ENCODE results near the gene ITPR2.
"Not testable (repeated sequence)": the region's sequence is repeated elsewhere in the genome, so short reads cannot be mapped to it uniquely, and the experiment has no call there.

ITPR2 gene

DNA sequence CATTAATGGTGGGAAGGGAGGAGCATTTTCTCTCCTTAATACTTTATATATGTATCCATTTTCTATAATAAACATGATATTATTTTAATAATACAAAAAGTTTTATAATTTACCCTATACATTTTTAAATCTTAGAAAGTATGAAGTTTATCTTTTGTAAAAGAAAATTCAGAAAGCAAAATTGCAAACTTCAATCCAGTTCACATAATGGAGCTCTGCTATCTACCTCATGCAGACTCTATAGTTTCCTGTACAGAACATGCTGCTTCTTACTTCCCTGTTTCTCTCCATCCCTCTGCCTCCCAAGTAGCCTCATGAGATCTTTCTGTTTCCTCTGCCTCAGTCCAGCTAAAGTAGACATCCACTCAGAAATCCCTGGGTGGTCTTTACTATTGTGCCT lies 402.4 kb downstream of the ITPR2 start:
- not testable (repeated sequence) for DNase-seq

DNA sequence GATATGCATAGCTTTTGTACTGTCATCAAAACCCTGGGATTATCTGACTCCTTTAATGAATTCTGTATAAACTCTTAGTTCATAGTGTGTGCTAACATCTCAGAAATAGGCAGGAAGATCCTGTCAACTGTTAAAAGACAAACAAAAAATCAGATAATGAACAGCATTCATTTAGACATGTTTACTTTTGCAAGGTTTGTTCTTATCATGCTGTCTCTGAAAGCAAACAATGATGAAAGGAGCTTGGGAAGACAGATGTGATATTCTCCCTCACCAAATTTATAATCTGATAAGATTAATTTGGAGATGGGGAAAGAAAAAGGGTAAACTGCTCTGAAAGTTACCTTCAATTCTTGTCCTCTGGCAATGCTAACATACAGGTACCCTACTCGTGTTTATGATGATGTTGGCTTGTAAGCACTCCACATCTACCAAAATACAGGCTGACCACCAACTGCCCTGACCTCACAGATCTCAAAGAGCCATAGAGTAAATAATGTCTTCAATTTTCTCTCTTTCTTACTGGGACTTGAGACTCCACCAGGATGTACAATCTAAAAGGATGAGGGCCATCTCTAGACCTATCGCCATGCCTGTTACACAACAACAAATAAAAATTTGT lies 403.8 kb downstream of the ITPR2 start:
- DNase-seq, result no peak

DNA sequence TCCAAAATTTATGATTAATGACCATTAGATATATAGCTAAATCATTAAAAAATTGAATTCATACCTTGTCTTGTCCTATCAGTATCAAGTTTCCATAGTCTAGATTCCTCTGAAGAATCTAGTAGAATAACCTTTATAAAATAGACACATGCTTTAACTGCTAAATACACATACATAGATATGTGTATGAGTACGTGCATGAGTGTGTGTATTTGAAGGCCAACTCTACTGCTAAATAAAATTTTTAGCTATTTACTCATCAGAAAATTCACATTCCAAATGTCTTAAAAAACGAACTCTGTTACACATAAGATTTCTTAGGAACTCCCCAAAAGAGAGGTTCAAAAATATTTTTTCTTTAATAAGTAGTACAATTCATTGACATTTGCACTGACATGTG lies 404.6 kb downstream of the ITPR2 start:
- DNase-seq, result no peak

DNA sequence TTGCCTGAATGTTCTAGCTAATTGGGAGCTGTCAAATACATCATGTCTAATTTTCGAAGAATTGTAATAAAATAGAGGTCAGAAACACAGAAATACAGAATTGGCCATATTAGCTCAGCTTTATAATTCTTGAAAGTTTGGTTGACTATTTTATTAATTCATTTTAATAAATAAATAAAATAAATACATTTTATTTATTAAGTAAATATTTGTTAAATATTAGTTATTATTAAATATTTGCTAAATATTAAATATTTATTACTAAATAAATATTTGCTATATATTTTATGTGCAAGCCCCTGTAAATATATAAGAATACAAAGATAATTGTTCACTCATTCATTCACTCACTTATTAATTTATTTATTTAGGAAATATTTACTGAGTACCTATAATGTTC lies 406.3 kb downstream of the ITPR2 start:
- no peak for DNase-seq

DNA sequence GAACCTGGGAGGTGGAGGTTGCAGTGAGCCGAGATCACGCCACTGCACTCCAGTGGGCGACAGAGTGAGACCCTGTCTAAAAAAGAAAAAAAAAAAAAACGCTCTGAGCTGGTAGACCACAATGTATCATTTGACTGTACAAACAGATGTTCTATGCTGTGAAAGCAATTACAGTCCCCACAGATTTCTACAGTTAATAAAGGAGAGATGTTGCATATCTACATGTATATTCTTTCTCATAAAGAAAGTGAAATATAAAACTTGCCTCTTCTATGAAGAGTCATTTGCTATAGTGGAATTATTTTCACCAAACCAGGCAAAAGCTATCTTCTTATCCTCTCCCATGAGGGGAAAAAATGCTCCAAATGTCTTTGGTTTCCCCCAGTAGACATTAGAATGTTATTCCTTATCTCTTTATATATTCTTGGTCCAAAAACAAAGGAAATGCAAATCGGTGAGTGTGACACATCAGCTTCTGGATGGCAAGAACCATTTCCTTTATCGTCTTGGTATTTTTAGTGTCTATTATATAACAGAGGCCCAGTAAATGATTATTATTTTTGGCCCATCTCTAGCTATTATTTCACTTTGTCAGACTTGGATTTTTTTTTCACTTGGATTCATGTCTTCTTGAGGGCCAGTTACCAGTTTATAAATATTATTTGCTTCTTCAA lies 407.3 kb downstream of the ITPR2 start:
- no peak for DNase-seq

DNA sequence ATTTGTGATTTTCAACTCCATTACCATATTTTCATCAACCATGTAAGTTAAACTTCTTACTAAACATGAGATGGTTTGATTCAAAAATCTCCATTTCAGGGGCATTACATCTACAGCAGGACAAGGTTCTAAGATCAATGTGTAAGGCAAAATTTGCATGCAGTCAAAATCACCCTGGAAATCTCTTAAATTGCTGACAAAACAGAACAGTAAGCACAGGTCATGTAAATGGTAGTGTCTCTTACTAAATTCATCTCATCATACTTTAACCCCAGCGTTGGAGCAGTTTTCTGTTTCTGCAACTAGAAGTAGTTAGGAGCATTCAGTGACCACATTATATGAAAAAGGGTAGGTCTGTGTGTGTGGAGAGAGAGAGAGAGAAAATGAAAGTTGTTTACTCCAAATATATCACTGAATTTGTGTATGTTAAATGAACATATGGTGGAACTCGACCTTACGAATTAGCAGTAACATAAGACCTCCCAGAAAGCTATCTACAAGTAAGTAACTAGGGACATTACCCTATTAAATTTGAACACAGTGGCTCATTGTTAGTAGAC lies 410.1 kb downstream of the ITPR2 start:
- DNase-seq, result no peak

DNA sequence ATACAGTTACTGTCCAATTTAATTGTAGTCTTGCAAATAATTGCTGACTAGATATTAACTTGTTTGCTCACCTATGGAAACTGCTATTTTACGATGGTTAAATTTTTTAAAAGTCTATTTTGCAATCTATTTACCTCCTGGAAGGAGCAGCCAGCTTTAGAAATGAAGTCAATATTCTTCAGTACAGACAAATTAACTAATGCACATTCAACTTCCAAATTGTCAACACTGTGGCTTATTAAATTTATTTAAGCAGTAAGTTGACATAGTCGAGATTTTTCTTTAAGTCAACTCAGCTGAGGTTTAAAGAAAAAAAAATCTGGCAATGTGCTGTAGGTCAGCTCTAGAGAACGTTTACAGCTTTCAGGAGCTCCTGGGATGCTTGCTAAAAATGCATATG lies 416.4 kb downstream of the ITPR2 start:
- DNase-seq, result no peak

DNA sequence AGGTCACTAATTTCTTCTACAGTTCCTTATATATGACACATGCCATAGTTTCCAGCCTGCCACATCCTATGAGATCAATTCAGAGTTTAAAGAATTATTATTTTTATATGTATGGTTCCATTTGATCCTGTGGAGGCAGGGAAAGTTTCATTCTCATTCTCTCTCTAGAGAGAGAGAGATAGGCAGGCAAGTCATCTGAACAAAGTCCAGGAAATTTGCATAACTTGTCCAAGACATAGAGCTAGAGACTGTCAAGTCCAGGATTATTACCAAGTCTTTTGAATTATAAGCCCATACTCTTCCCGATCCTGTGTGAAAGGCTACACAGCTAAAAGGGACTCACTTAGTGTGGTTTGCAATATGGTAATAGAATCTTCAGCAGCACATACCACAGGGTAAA lies 422.3 kb downstream of the ITPR2 start:
- no peak for DNase-seq

DNA sequence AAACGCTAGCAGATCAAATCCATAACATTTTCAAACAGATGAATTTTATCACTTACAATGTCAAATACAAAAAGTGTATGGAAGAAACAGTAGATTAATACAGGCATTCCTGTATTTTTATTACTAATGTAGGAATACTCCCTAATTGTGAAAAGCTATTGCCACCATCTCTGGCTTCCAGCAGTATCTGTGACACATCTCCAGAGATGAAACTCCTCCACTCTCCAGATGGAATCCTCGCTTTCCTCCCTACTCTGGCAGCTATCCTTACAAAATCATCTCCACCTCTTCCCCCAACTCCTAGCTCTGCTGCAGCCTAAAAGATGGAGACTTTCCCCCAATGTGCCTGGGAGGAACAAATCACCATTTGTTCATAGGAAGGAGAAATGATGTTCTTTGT lies 426.2 kb downstream of the ITPR2 start:
- DNase-seq, result no peak

DNA sequence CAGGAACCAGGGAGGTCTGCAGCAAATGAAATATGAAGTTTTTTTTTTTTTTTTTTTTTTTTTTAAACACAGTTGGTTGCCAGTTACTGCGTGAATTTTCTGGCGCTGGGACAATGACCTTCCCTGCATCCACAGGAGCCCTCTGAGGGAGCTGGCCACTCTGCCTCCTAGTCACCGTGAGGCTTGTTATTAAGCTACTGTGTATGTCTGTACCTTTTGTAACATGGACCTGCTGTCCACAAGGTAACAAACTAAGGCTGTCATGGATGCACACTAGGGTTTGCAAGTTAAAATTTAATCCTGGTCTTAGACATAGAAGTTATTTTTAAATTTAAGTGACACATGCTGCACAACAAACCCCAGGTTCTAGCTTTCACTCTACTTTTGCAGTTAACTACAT lies 426.6 kb downstream of the ITPR2 start:
- DNase-seq, result no peak

DNA sequence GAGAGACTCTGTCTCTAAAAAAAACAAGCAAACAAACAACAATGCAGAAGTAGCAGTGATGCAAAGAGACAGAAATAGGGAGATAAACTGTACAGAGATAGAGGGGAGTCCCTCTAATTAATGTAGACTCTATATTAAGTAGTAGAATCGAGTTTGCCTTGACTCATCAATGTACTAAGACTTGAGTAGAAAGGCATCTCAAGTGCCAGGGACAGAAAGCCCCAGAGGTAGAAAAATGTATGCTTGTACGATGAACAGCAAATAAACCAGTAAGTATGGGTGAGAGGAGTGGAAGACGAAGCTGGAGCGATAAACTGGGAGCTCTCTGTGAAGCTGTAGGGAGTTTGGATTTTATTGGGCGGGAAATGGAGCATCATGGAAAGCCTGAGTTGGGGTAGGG lies 429.4 kb downstream of the ITPR2 start:
- no peak for DNase-seq

DNA sequence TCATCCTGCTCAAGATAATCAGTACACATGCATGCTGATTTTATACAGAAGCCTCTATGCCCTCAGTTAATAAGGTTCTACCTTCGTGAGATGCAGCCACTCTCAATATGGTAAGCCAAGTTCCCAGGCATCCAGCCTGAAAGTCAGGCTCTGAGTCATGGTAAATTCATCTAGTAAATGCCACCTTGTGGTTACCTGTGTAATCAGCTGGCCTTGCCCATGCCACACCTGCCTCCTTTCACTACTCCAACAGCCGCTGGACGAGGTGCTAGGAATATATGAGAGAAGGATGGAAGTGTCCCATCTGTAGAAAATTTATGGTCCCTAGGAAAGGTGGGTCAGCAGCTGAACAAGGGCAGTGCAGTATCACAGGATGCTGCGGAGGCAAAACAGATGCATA lies 430.3 kb downstream of the ITPR2 start:
- no peak for DNase-seq

DNA sequence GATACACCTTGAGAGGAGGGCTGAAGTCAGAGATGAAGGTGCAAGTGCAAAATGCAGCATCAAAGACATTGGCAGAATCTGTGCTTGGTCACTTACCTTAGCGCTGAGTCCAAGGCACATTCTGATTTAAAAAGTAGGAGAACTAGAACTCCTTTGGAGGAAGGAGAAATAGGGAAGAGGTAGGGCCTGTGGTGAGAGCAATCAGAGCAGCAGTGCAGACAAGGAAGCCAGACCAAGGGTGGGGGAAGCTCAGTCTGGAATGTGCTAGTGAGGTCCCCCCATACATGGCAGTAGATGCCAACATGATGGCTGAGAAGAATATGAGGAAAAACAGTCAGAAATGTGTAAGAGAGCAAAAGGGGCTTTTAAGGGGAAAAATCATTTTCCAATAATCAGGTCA lies 431.1 kb downstream of the ITPR2 start:
- DNase-seq, result no peak

DNA sequence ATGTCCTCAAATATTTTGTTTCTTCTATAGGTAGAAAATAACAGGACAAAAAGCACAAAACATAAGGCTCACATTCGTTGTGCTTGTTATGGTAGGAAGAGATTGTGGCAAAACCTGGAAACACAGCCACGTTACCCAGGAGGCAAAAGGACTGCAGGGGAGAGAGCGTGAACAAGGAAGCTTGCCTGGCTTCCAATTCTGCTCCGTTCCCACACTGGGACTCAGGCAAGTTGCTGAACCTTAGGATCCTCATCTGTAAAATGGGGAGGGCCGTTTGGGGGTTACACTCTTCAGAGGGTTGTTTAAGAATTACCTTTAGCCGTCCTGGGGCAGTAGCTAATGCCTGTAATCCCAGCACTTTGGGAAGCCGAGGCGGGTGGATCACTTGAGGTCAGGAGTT lies 432.4 kb downstream of the ITPR2 start:
- no peak for DNase-seq

DNA sequence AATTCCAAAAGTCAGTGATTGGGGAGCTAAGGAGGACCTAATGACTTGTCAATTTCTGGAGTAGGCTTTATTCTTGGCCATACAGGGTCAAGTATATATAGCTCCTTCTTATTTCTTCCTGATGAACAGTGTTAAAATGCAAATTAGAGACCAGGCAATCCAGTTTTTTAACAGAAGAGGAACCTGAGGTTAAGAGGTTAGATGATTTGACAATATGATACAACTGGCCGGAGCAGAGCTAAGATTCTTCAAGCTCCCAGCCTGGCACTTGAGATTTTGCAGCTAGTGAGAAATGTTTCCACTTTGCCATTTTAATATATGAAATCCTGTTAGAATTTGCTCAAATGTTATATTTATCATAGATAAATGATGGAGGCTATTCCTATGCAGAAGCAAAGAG lies 433.6 kb downstream of the ITPR2 start:
- DNase-seq, result no peak

DNA sequence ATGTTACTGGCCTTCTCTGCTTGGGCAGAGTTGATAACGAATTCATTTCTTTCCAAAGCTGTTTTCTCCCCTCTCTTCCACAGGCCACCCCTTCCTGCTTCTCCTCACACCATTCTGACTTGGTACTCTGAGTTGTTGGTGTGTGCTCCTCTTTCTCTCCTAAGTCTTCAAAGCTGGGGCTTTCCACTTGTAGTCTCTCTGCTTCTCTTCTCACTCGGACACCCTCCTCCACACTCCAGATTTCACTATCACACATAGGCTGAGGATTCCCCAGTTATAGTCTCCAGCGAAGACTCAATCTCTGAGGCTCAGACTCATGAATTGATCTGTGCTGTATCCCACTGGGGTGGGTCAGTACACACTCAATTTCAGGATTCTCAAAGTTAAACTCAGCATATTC lies 436.6 kb downstream of the ITPR2 start:
- DNase-seq, result no peak

DNA sequence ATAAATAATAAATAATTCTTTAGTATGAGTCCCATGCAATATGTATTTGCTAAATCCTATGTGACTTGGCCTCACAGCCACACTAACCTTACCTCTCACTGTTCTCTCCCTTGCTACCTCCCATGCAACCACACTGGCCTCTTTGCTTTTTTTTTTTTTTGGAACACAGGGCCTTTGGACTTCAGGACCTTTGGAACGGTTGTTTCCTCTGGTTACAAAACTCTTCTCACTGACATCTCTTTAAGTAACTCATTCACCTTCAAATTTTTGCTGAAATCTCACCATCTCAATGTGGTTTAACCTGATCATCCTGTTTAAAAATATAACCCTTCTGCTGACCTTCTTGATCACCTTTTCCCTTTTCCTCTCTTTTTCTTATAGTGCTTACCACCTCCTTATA lies 443.7 kb downstream of the ITPR2 start:
- no peak for DNase-seq

DNA sequence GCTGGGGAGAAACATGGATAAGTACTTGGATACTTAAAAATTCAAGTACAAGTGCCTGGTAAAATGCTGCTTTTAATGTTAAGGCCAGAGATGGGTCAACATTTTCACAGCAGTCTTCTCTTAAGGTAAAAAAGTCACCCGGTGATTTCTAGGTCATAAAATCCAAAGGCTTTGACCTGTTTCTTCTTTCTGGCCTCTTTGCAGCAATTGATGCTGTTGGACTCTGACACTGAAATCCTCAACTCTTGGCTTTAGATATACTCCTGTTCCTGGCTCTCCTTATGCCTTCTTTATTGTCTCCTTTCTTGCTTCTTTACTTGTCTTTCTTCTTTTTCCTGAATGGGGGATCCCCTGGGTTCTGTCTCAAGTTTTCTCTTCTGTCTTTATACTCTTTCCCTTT lies 448.5 kb downstream of the ITPR2 start:
- no peak for DNase-seq

DNA sequence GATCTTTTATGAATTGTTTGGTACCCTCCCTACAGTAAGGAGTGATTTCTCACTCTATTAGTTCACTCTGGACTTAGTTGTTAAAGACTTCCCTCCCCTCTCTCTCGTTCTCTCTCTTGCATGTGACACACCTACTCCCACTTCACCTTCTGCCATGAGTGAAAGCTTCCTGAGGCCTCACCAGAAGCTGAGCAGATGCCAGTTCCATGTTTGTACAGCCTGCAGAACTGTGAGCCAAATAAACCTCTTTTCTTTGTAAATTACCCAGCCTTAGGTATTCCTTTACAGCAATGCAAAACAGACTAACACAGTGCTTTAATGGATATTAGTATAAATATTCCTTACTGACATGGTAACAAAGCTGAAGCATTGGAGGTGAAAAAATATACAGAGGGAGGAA lies 450.0 kb downstream of the ITPR2 start:
- no peak for DNase-seq

DNA sequence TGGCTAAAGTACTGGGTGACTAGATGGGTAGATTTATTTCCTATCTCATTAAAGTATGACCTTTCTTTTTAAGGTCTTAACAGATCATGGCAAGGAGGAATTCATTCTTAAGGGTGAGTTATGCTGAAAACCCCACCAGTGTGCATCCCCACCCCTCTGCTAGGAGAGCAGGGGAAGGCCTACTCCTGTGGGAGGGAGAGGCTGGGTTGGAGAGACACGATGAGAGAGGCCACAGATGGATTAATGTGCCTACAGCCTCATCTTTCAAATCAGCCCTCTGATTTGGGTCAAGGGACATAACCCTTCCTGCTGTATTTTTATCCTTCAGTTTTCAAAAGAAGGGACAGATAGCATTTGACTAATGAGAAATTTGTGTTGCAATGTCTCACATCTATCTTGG lies 452.1 kb downstream of the ITPR2 start:
- DNase-seq, result no peak

DNA sequence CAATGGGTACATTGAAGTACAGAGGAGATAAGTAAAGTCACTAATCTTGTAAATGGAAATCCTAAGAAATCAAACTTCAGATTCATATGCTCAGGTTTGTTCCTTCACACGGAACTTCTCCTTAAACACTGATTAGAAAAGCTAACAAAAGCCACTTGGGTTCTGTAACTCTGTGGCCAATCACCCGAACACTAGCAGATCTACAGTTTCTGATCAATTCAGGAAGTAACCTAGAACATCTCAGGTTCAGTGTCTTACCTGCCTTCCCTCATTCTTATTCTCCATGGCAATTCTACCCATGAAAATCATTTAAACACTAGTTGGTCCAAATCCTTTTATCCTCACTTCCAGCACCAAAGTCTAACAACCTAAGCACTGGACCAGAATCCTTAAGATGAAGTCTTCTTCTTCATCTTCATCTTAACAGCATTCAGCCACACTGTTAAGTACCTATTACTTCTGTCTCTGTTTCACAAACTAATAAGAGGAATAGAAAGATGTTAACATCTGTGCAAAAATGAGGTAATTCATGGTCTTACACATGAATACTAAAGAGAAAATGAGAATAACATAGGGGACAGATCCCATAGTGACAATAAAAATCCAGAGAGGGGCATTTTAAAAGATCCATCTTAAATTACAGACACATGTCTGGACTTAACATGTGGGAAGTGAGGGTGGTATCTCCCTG lies 453.1 kb downstream of the ITPR2 start:
- no peak for DNase-seq

DNA sequence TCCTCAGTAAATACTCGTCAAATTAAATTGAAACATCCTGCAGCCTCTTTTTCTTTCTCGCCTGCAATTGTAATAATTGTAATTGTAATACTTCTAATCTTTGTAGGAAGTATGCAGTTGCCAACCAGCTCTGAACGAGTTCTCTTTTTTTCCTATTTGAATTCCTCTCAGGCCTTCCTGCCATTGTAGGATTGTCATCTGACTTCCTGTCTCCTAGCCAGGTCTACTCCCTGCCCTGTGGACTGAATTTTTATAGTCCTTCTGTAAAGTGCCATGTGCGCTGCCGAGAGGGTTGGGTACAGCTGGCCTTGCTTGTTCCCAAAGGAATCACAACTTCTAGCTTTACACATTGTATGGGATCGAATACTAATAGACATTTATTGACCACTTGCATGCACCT lies 454.3 kb downstream of the ITPR2 start:
- no peak for DNase-seq

DNA sequence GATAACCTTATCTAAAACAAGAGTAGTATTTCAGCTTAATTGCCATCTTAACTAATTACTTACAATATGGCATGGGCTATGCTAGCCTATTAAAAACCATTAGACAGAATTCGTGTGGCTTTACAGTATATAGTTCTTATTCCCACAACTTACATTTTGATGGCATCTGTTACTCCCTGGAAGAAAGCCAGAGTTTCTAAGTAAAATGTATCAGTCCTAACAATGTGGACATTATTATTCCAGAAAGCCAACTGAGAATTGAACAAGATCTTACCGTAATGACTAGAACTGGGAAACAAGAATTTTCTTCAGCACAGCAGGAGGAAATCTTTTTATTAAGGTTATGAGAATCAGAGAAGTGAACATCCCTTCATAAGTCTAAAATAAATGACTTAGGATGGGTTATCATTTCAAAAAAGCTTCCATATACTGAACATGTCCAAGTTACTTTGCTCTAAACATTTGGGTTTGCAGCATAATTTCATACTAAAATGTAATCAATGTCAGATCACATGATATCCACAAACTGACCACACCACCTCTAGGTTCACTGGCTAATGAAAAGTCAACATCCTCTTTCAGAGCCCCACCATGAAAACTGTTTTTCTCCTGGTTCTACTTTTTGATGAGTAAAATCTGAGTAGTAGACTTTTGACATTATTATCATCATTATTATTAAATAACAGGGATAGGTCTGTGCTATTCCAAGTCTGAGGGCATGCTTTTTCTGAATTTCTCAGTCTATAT lies 457.9 kb downstream of the ITPR2 start:
- DNase-seq, result no peak

All from activated CD4-positive, alpha-beta T cell treated with anti-CD3 and anti-CD28 coated beads for 1 hour (primary cell).